Adrenal gland (tissue), 12 donors: ENCODE measurements around the gene TMC2. TPM values are rescaled to one million over a fixed set of nuclear protein-coding genes. Genes with fewer than 3 reads are reported as not detected.
A peak's percentile ranks its signal among the peaks of the same experiment; 100 is the strongest.

Experiments
- DNase-seq, 7 donors: peaks; one replicate each; pipeline ENCODE4 v3.0.0-alpha.2; 2019 to 2020
- H3K27ac ChIP-seq, 5 donors: fragments of 200-600 bp; sonication (generic) in 4 of 5; 1 replicate in 3 of 5; 2 replicates in 2 of 5; pipeline versions ENCODE4 v1.5.1 to v1.8.0; 2016 to 2020; ENCODE audit warnings: mild to moderate bottlenecking in 1 of 5
- H3K27me3 ChIP-seq: fragments of 200-600 bp; 2 replicates; pipeline ENCODE4 v1.8.0; 2021
- H3K36me3 ChIP-seq, 2 donors: fragments of 200-600 bp; replicated peaks in 1 of 2; 1 replicate in 1 of 2; 2 replicates in 1 of 2; pipeline versions ENCODE4 v1.5.1 to v1.8.0; 2018 to 2022
- H3K4me1 ChIP-seq, 2 donors: fragments of 200-600 bp; replicated peaks in 1 of 2; 1 replicate in 1 of 2; 2 replicates in 1 of 2; pipeline versions ENCODE4 v1.5.1 to v1.8.0; 2018 to 2021
- H3K4me3 ChIP-seq, 4 donors: fragments of 200-600 bp; sonication (generic) in 3 of 4; one replicate each; pipeline ENCODE4 v1.5.1; 2016 to 2018
- H3K9me3 ChIP-seq, 3 donors: fragments of 200-600 bp; sonication (generic) in 1 of 3; replicated peaks in 1 of 3; 1 replicate in 2 of 3; 2 replicates in 1 of 3; pipeline versions ENCODE4 v1.5.1 to v1.8.0; 2016 to 2021
- CTCF ChIP-seq, 6 experiments: fragments of 450-650 bp in 4 of 6; fragments of 200-600 bp in 2 of 6; sonication (generic) in 1 of 6; IDR thresholded peaks; 1 replicate in 5 of 6; 2 replicates in 1 of 6; pipeline versions ENCODE4 v1.5.1 to v1.8.0; 2016 to 2021; ENCODE audit warnings: antibody characterized with exemption in 6 of 6, mild to moderate bottlenecking in 2 of 6, moderate library complexity in 1 of 6
- POLR2A ChIP-seq, 2 donors: fragments of 450-650 bp; IDR thresholded peaks; one replicate each; pipeline ENCODE4 v1.6.1; 2017; ENCODE audit warnings: antibody characterized with exemption in 2 of 2, mild to moderate bottlenecking in 2 of 2, moderate library complexity in 1 of 2
- WGBS, 4 donors: extraction: QIAGEN DNeasy Blood & Tissue Kit in 2 of 4; methylation state at CpG; one replicate each; pipeline versions ENCODE4 v1.1.5 to v1.1.7; 2013 to 2017; 5-methylcytosine and 5-hydroxymethylcytosine counted together
- intact Hi-C, 2 donors: fragments of 100-400 bp; cut with DNase I; formaldehyde crosslinking; loops; one replicate each; pipeline versions ENCODE4 v1.14.1 to v1.15.0; 2022 to 2023
- polyA plus RNA-seq, 3 donors: library from polyadenylated mRNA; stranded (reverse); fragments of 200-250 nt in 2 of 3; fragments of 350-450 nt in 1 of 3; fragmentation: Illumina TruSeq in 1 of 3; extraction: RNeasy Lipid Tissue Mini Kit (QIAGEN cat#74804) in 1 of 3; gene quantifications; one replicate each; pipeline ENCODE4 v1.2.3, GENCODE V29; 2013 to 2014
- total RNA-seq, 9 donors: library from RNA; depleted of rRNA in 4 of 9; stranded (reverse); fragments of >200 nt in 4 of 9; fragments of 120-200 nt in 1 of 9; fragmentation: NEBNext Ultra II Directional in 1 of 9; extraction: Animal tissue kit (Norgen Biotek cat#: 25700) in 1 of 9; gene quantifications; one replicate each; pipeline versions ENCODE4 v1.1.0 to v1.2.4, GENCODE V29; 2013 to 2023
- donor health status: healthy with polysubstance abuse.
- donor health status: Bipolar disorder and iron deficiency.
- donor health status: DM: yes; HTN: yes; CAD: no.
- donor health status: DM: no; HTN: no; CAD: no.
- donor health status: DM: no; HTN: no; CAD: no.
- donor health status: DM: yes; HTN: yes; CAD: no.

TMC2 gene
- total and polyA plus RNA-seq, 12 donors, result 0.11 to 1.3 (median 0.42) TPM; not detected in 7

GRCh38 chr20:2544211-2544610 lies 7.8 kb downstream of the TMC2 start:
- H3K4me3 ChIP-seq, result no peak overlapping the region
- H3K4me1 ChIP-seq, result no peaks in the 10 kb centered on the region
- intact Hi-C loops, result no loop called here
- no peak overlapping the region for H3K27ac ChIP-seq
- H3K36me3 ChIP-seq, result no peaks in the 10 kb centered on the region
- WGBS, 4 donors, result 62 to 79% (median 70%) methylated on average over 1 of the region's 1 CpG
- DNase-seq, result no peak
- H3K9me3 ChIP-seq, result no peaks in the 10 kb centered on the region
- TF ChIP-seq CTCF (IDR thresholded peaks at IDR 0.05) (no peak), POLR2A (IDR thresholded peaks at IDR 0.05) (no peak)
- H3K27me3 ChIP-seq, result peaks cover 8% of the 10 kb centered on the region

GRCh38 chr20:2545594-2545993 lies 9.2 kb downstream of the TMC2 start:
- no peaks in the 10 kb centered on the region for H3K36me3 ChIP-seq
- H3K9me3 ChIP-seq, result no peaks in the 10 kb centered on the region
- intact Hi-C loops, result no loop called here
- 64 to 76% (median 70%) methylated on average over 2 of the region's 2 CpGs for whole genome bisulfite sequencing, 4 donors
- no peak for TF ChIP-seq CTCF (IDR thresholded peaks at IDR 0.05)
- TF ChIP-seq POLR2A (IDR thresholded peaks at IDR 0.05), result no peak
- no peak for DNase-seq
- peaks cover 9% of the 10 kb centered on the region for H3K27me3 ChIP-seq
- no peak overlapping the region for H3K4me3 ChIP-seq
- H3K4me1 ChIP-seq, result no peaks in the 10 kb centered on the region
- no peak overlapping the region for H3K27ac ChIP-seq

DNA sequence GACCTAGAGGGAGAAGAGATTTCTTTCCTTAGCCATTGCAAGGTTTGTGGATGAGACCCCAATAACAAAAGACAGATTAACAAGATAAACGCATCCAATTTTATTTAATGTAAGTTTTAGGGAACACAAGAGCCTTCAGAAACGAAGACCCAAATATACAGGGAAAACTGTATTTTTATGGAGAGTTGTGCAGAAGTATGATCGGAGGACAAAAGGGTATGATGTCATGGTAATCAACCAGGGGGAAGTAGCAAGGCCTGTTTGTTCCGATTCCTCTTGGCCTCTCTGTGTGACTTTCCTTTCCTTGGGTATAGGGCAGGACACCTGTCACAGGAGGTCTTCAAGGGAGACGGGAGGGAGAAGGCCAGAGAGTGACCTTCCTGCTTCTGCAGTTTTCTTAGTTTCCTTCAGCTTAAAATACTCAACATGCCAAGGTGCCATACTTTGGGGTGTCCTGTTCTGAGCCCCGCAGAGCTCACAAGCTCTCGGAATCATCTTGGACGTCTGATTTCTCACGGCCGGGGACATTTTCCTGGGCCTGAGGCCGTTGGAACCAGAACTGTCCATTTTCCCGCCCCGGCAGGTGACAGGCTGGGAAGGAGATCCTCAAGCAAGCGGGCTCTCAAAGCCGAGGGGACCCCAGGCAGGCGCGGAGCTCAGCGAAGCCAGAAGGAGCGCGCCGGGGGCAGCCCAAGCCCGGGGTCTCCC lies 21.7 kb downstream of the TMC2 start:
- peaks cover 50% of the 10 kb centered on the region for H3K27me3 ChIP-seq
- intact Hi-C loops, result no loop called here
- WGBS, 4 donors, result 32 to 38% (median 36%) methylated on average over 22 of the region's 22 CpGs

More for the DNA sequence above, 21.7 kb downstream of the TMC2 start:
- TF ChIP-seq POLR2A (IDR thresholded peaks at IDR 0.05), result no peak
- no peak for TF ChIP-seq CTCF (IDR thresholded peaks at IDR 0.05)
- DNase-seq, result no peak
- H3K4me3 ChIP-seq, result peak overlapping the region in 1 of 4 donors; percentile 44
- no peaks in the 10 kb centered on the region for H3K9me3 ChIP-seq
- H3K4me1 ChIP-seq, result peaks cover 0 to 9% of the 10 kb centered on the region in 2 donors
- H3K27ac ChIP-seq, result no peak overlapping the region
- no peaks in the 10 kb centered on the region for H3K36me3 ChIP-seq
